Peyer's patch (tissue), 4 donors: ENCODE data around the gene GALNT2. TPM values are rescaled to one million over a fixed set of nuclear protein-coding genes. Genes with fewer than 3 reads are reported as not detected.

ENCODE experiments used
- DNase-seq, 3 donors: peaks; one replicate each; pipeline ENCODE4 v3.0.0-alpha.2; 2017 to 2019
- H3K27ac ChIP-seq, 4 donors: fragments of 200-600 bp; sonication (generic); one replicate each; pipeline ENCODE4 v1.5.1; 2016 to 2019
- H3K27me3 ChIP-seq, 2 donors: fragments of 200-600 bp; sonication (generic); one replicate each; pipeline ENCODE4 v1.5.1; 2019
- H3K36me3 ChIP-seq, 3 donors: fragments of 200-600 bp; sonication (generic); one replicate each; pipeline ENCODE4 v1.5.1; 2016 to 2019
- H3K4me1 ChIP-seq, 4 donors: fragments of 200-600 bp; sonication (generic); one replicate each; pipeline ENCODE4 v1.5.1; 2016 to 2019
- H3K4me3 ChIP-seq, 4 donors: fragments of 200-600 bp; sonication (generic); 1 replicate in 3 of 4; 2 replicates in 1 of 4; pipeline ENCODE4 v1.5.1; 2016 to 2019; ENCODE audit warnings: mild to moderate bottlenecking in 1 of 4
- H3K9me3 ChIP-seq, 4 donors: fragments of 200-600 bp; sonication (generic); one replicate each; pipeline ENCODE4 v1.5.1; 2016 to 2019; ENCODE audit warnings: mild to moderate bottlenecking in 1 of 4
- CTCF ChIP-seq, 6 experiments: fragments of 450-650 bp in 4 of 6; fragments of 200-600 bp in 2 of 6; sonication (generic) in 1 of 6; IDR thresholded peaks; one replicate each; pipeline ENCODE4 v1.5.1; 2017 to 2019; ENCODE audit warnings: antibody characterized with exemption in 6 of 6, mild to moderate bottlenecking in 3 of 6, moderate library complexity in 1 of 6
- POLR2A ChIP-seq, 2 donors: fragments of 450-650 bp; IDR thresholded peaks; one replicate each; pipeline ENCODE4 v1.5.1; 2017; ENCODE audit warnings: antibody characterized with exemption in 2 of 2, mild to moderate bottlenecking in 2 of 2, moderate library complexity in 2 of 2
- total RNA-seq, 4 donors: library from RNA; depleted of rRNA; stranded (reverse); fragments of >200 nt; gene quantifications; one replicate each; pipeline ENCODE4 v1.1.0, GENCODE V29; 2016

GALNT2 gene
- total RNA-seq, 4 donors from 2014 or later, result 36.3 to 52.5 (median 43.6) TPM

GRCh38 chr1:230204842-230205241 lies 137.8 kb downstream of the GALNT2 start:
- no peak for DNase-seq
- no peaks in the 10 kb centered on the region for H3K9me3 ChIP-seq

GRCh38 chr1:230205719-230206198 lies 138.7 kb downstream of the GALNT2 start:
- Histone ChIP-seq H3K27me3 (no peaks in the 10 kb centered on the region), H3K27ac (peak overlapping the region in 1 of 4 donors; percentile 48), H3K4me3 (no peak overlapping the region), H3K4me1 (peaks cover 0 to 12% (median 3%) of the 10 kb centered on the region in 4 donors), H3K9me3 (no peaks in the 10 kb centered on the region), H3K36me3 (peaks cover 0 to 15% (median 0%) of the 10 kb centered on the region in 3 donors)
- DNase-seq, result no peak
- TF ChIP-seq POLR2A (IDR thresholded peaks at IDR 0.05), result no peak
- TF ChIP-seq CTCF (IDR thresholded peaks at IDR 0.05), result no peak

More at GRCh38 chr1:230204842-230205241, 137.8 kb downstream of the GALNT2 start:
- TF ChIP-seq POLR2A (IDR thresholded peaks at IDR 0.05) (no peak), CTCF (IDR thresholded peaks at IDR 0.05) (no peak)
- peaks cover 0 to 15% (median 0%) of the 10 kb centered on the region in 3 donors for H3K36me3 ChIP-seq
- no peaks in the 10 kb centered on the region for H3K27me3 ChIP-seq
- H3K27ac ChIP-seq, result peak overlapping the region in 1 of 4 donors; percentile 16
- no peak overlapping the region for H3K4me3 ChIP-seq
- peaks cover 0 to 11% (median 1%) of the 10 kb centered on the region in 4 donors for H3K4me1 ChIP-seq

GRCh38 chr1:230206207-230206606 lies 139.2 kb downstream of the GALNT2 start:
- Histone ChIP-seq H3K36me3 (peaks cover 0 to 15% (median 0%) of the 10 kb centered on the region in 3 donors), H3K9me3 (no peaks in the 10 kb centered on the region), H3K27me3 (no peaks in the 10 kb centered on the region), H3K4me3 (no peak overlapping the region), H3K4me1 (peaks cover 0 to 16% (median 4%) of the 10 kb centered on the region in 4 donors), H3K27ac (no peak overlapping the region)
- TF ChIP-seq CTCF (IDR thresholded peaks at IDR 0.05) (no peak), POLR2A (IDR thresholded peaks at IDR 0.05) (no peak)
- no peak for DNase-seq

- H3K4me1 ChIP-seq, result peaks cover 0 to 22% (median 4%) of the 10 kb centered on the region in 4 donors
- TF ChIP-seq CTCF (IDR thresholded peaks at IDR 0.05) (no peak), POLR2A (IDR thresholded peaks at IDR 0.05) (no peak)
- H3K4me3 ChIP-seq, result no peak overlapping the region
- H3K9me3 ChIP-seq, result no peaks in the 10 kb centered on the region
- no peak overlapping the region for H3K27ac ChIP-seq
- peaks cover 0 to 15% (median 0%) of the 10 kb centered on the region in 3 donors for H3K36me3 ChIP-seq
- no peak for DNase-seq
- H3K27me3 ChIP-seq, result no peaks in the 10 kb centered on the region
Measured at GRCh38 chr1:230206976-230207375, 139.9 kb downstream of the GALNT2 start.

- no peak overlapping the region for H3K27ac ChIP-seq
- peaks cover 0 to 23% (median 4%) of the 10 kb centered on the region in 4 donors for H3K4me1 ChIP-seq
- DNase-seq, result no peak
- no peak overlapping the region for H3K4me3 ChIP-seq
- peaks cover 0 to 15% (median 0%) of the 10 kb centered on the region in 3 donors for H3K36me3 ChIP-seq
- no peaks in the 10 kb centered on the region for H3K27me3 ChIP-seq
- no peak for TF ChIP-seq CTCF (IDR thresholded peaks at IDR 0.05)
- no peak for TF ChIP-seq POLR2A (IDR thresholded peaks at IDR 0.05)
- no peaks in the 10 kb centered on the region for H3K9me3 ChIP-seq
Measured at GRCh38 chr1:230207598-230207997, 140.6 kb downstream of the GALNT2 start.
